Suppressor macrophage treated with lipopolysaccharide for 4 hours (primary cell): ENCODE results near the gene GRAMD1C.
A peak's percentile ranks its signal among the peaks of the same experiment; 100 is the strongest.

ENCODE experiments used
- DNase-seq: peaks from one replicate; pipeline ENCODE4 v3.0.0-alpha.2; 2020

Gene GRAMD1C

GRCh38 chr3:113953677-113954076 is 115.1 kb downstream of the GRAMD1C start:
- no peak for DNase-seq

- no peak for DNase-seq
These were observed 115.6 kb downstream of the GRAMD1C start for GRCh38 chr3:113954091-113954685.

GRCh38 chr3:113963879-113964278 is 125.3 kb downstream of the GRAMD1C start:
- no peak for DNase-seq

GRCh38 chr3:113966172-113966571 is 127.6 kb downstream of the GRAMD1C start:
- no peak for DNase-seq

- DNase-seq = no peak
These were observed 130.4 kb downstream of the GRAMD1C start for GRCh38 chr3:113968986-113969385.

- no peak for DNase-seq
These were observed 139.2 kb downstream of the GRAMD1C start for GRCh38 chr3:113977822-113978221.

- DNase-seq = no peak
These were observed 141.3 kb downstream of the GRAMD1C start for GRCh38 chr3:113979916-113980315.

- DNase-seq = no peak
These were observed 143.2 kb downstream of the GRAMD1C start for GRCh38 chr3:113981803-113982202.

GRCh38 chr3:113983544-113983943 is 145.0 kb downstream of the GRAMD1C start:
- no peak for DNase-seq

- peak; percentile 2 for DNase-seq
These were observed 147.0 kb downstream of the GRAMD1C start for GRCh38 chr3:113985541-113985940.
